NCI-H146 (cell line): Measurements from ENCODE around the gene TMEM258.

Experiments
- DNase-seq: peaks from one replicate; lab custom pipeline; 2025; lab: John Stamatoyannopoulos, UW

Gene TMEM258

DNA sequence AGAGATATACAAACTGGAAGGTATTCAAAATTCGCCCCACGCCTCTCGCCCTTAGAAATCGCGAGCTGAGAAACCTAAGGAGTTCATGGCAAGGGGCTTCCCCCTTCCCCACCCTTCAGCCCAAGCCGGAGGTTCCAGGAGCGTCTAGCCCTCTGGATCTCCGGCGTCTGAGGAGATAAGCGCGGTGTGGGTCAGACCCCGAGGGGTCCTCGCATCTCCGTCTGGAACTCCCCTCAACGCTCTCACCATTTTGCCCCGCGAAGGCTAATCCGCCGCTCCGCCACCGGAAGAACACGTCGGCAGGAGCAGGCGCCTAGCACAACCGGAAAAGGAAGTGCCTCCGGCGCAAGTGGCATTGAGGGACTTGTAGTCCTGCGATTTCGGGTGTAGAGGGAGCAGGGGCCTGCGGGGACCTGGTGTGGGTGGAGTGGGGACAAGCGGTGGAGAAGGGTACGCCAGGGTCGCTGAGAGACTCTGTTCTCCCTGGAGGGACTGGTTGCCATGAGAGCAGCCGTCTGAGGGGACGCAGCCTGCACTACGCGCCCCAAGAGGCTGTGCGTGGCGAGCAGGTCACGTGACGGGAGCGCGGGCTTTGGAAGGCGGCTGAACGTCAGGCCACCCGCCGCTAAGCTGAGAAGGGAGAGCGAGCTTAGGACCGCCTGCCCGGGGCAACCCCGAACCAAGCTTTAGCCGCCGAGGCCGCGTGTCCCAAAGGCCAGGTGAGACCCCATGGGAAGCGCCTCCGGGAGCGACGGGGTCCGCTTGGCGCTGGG, at the start of gene TMEM258, which contains the start of gene FEN1:
TSS of gene TMEM258 (minus strand) at position 290 of the 773 bp plus-strand sequence. CDS start at position 249, 41 bp downstream.
TSS of gene FEN1 (plus strand) at position 602 of the 773 bp plus-strand sequence. CDS start 2,451 bp downstream, outside the sequence.
- peak; percentile 90 for DNase-seq

DNA sequence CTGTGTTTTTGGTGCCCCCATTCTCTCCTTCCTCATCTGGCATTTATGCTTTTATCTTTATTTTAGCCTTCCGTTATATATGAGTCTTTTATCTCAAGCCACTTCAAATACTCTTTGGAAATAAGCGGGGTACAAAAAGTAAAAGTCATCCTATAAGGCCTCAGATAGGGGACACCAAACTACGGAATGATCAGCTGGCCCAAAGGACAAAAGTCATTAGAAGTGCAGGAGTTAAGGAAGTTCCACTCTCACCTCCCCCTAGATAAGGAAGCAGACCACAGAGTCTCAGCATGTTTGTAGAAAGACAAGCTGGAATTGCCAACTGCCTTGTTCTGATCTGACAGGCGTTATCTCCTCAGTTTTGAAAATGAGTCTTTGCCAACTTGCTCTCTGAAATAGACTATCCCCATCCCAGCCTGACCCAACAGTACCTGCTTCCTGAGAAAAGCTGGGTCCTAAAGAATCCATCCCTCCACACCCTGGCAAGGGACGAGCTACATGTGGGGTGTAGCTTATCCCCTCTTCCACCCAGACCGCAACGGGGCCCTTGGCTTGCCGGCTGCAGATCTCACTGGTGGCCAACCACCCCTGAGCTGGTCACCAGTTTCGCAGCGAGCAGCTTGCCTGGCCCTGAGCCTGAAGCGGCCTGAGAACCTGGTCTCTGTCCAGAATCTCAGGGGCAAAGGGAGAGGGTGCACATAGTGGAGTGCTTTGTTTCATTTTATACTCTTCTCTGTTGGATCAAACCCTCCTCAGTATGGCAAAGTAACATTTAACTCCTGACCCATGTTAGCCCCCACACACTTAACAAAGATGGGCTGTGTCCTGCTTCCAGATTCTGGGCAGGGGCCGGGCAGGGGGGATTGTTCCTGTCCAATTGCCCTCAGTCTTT, 49.5 kb upstream of the TMEM258 start:
- no peak for DNase-seq

DNA sequence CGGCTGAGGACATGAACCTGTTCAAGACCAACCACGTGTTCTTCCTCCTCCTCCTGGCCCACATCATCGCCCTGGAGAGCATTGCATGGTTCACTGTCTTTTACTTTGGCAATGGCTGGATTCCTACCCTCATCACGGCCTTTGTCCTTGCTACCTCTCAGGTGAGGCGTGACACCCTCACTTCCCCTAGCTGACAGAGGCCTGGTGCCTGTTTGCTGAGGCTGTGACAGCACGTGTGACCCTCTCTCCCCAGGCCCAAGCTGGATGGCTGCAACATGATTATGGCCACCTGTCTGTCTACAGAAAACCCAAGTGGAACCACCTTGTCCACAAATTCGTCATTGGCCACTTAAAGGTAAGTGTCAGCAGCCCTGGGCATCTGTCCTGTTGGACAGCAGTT, 48.0 kb upstream of the TMEM258 start:
- no peak for DNase-seq

DNA sequence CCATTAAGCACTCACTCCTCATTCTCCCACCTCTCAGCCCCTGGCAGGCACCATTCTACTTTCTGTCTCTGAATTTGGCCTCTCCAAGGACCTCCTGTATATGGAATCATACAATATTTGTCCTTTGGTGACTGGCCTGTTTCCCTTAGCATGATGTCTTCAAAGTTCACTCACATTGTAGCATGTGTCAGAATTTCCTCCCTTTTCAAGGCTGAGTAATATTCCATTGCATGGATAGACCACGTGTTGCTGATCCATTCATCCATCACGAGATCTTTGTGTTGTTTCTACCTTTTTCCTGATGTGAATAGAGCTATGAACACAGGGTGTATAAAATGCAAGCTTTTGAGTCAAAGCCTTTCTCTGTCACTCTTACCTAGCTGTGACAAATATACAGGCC, 47.3 kb upstream of the TMEM258 start:
- DNase-seq, result no peak

DNA sequence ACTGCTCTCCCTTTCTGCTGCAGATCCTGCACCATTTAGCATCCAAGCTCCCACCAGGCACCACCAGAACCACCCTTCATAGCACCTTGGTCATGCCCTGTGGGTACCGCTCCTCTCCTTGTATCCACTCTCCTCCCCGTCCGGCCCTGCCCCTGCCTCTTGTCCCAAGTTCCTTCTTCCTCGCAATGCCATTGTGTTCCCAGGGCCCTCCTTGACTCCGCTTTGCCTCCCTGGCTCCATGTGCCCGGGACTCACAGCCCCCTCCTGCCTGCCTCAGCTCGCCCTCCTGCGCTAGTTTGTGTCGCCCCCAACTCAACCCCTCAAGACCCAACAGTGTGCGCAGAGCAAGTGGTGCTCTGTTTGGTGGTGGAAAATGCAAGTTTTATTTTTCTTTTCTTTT, 46.5 kb upstream of the TMEM258 start:
- DNase-seq, result no peak

DNA sequence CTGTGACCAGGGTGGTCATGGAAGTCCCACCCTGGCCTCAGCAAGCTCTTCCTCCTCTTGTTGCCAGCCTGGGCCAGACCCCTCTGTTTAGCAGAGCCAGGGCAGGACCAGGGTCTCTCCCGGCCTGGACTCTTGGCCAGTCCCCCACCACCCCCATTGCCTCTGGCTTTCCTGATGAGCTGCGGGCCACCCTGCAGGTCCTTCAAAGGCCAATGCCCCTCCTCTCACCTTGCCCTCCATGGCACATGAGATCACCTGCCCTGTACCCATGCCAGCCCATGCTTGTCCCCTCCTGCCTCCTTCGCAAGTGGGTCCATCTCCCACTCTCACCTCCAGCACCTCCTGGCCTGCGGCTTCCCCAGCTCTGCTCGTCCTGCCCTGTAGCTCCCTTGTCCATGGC, 46.1 kb upstream of the TMEM258 start:
- DNase-seq, result no peak

DNA sequence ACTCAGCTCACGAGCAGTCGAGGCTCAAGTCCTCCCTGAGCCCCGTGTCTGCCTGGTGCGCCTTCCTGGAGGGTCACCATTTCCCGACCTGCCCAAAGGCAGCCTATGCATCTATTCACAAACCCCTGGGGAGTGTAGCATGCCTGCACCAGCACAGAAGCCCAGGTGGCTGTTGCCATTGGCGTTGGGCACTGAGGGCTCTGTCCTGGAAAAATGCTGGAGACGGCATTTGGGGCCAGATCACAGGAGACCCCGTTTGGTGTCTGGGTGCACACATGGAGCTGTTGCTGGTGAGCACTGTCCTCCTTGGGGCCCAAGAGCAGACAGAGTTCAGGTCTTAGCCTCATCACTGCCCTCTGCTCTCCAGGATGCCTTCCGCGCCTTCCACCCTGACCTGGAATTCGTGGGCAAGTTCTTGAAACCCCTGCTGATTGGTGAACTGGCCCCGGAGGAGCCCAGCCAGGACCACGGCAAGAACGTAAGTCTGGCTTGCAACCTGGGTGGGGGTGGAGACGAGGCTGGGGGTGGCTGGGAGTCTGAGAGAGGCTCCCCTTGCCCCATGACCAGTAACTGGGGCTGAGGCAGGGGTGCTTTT, 45.1 kb upstream of the TMEM258 start:
- DNase-seq, result no peak

DNA sequence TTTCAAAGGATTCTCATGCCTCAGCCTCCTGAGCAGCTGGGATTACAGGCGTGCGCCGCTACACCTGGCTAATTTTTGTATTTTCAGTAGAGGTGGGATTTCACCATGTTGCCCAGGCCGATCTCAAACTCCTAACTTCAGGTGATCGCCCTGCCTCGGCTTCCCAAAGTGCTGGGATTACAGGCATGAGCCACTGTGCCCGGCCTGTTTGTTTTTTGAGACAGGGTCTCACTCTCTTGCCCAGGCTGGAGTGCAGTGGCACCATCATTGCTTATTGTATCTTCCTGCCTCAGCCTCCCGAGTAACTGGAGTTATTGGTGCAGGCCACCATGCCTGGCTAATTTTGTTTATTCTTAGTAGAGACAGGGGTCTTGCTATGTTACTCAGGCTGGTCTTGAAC, 43.8 kb upstream of the TMEM258 start:
- DNase-seq, result no peak

DNA sequence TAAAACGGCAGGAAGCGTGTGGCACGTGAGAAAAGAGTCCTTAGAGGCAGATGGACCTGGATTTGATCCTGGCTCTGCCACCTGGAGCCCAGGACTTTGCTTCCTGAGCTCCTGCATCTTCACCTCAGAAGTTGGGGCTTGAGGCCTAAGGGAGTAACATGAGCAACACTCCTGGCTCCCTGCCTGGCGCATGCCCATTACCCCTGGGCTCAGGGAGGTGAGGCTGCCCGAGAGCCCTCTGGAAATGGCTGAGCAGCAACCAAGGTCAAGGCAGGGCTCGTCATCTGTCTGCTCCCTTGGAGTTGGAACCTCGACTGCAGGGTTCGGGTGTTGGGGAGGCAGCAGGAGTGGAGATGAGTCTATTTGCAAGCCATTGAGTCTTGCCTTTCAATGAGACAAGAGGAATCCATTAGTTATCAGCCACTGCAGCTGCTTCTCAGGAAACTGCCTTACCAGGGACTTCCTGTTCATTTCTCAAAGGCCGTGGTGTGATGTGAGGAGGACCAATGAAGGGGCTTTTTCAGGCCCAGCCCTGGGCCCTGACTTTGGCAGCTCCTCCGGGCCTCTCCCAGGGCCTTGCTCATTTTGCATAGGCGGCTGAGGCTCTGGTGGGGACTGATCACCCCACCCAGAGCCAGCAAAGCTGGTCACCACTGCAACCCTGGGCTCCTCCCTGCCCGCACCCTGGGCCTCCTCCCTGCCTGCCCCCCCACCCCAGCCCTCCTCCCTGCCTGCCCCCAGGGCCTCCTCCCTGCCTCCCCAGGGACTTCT, 42.1 kb upstream of the TMEM258 start:
- DNase-seq, result peak; percentile 51

DNA sequence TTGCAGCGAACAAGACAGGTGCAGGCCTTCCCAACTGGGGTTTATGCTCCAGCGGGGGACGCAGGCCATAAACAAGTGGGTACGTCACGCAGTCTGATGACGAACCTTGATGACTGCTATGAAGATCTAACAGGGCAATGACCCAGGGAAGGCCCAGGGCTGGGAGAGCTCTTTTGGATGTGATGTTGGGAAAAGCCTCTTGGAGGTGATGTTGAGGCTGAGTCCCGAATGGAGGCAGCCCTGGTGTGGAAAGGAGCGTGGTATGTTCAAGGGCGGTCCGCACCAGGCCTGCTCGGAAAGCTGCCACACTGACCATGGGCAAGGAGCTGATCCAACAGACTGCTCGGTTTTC, 41.5 kb upstream of the TMEM258 start:
- no peak for DNase-seq

DNA sequence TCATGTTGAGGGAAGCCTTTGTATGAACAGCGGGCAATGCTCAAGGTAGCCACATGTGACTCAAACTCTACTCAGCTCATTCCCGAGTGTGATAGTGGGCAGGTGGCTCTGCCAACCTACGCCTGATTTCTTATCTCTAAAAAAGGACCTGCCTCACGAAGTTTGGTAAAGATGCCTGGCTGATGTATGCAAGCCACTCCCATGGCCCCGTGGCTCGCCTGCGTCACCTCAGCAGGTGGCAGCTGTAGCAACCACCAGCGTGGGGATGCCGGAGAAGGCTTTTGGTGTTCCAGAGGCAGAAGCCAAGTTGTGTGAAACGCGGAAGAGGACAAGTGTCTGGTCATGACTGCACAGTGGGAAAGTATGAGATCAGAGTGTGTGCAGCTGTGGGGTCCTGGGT, 41.1 kb upstream of the TMEM258 start:
- no peak for DNase-seq

DNA sequence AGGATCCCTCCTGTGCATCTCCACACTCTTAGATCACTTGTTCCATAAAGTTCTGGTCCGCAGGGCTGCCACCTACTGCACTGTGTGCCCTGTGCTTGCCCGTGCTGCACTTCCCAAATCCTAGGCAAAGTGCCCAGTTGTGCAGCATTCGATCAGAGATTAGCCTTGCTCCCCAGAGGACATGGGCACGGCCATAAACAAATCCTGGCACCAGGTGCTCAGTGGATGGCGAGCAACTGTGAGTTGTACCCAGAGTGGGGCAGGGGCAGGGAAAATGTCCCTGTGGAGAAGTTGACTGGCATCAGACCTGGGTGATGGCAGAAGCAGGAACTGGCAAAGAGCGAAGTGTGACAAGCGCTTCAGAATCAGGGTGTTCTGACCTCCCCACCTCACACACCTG, 40.4 kb upstream of the TMEM258 start:
- DNase-seq, result no peak

DNA sequence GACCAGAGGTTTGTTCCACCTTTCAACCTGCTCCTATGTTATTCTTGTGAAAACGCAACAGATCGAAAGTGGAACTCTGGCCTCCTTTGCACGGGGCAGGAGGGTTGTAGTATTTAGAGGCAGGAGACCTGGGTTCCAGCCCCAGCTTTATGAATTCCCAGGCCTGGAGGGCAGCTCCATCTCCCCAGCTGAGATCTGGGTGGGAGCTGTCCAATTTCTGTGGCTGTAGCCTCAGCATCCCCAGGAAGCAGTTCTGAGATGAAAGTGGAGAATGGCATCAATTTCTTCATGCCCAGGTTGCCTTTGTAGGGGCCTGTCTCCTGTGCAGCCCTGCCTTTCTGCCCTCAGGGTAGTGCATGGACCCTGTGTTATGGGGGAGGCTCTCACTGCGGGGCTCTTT, 39.8 kb upstream of the TMEM258 start:
- no peak for DNase-seq

DNA sequence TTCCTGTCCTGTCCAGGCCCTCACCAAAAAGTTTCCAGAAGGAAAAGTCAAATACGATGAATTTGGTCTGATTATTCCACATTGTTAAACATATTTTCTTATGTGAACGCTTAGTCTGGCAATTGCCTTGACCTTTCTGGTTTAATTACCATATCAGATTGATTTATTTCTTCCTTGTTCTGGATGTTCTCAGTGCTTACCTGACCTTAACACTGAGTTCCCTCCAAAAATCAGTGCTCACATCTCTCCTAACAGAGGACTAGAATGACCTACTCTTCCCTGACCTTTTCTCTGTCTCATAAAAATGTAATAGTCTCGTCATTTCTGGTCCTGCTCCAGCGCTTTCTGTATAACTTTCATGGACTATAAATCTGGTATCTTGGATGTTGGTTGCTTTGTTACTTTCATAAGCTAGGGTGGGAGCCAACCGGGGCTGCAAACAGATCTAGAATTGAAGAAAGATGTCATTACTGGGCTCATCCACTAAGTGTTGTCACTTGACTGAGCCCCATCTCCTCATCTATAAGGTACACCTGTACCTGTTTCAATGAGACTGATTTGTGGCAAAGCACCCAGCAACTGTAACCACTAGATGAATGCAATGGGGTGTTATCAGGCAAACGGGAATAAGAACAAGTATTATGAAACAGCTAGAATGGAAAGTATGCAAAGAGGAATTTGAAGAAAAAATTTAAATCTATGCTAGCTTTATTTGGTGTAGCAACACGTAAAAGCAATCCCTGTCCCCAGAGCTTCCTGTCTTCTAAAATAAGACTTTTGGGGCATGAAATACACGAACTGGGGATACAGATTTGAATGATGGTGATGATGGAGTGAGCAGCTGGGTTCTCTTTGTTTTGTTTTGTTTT, 38.1 kb upstream of the TMEM258 start:
- no peak for DNase-seq

DNA sequence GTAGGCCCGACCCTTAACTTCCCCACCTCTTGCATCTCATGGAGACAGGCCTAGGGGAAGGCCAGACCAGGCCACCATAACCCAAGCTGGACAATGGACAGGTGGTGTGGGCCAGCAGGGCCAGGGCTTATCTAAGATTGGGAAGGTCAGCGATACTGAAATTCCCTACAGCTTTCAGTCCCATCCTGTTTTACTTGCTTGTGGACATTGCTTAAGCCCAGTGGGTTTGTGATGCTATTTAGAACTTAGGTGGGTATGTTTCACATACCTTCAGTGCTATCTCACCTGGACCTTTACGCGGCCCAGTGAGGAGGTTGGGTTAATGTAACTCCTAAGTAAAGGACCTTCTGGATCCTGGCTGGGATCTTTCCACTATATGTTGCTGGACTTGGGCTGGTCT, 37.4 kb upstream of the TMEM258 start:
- DNase-seq, result no peak

DNA sequence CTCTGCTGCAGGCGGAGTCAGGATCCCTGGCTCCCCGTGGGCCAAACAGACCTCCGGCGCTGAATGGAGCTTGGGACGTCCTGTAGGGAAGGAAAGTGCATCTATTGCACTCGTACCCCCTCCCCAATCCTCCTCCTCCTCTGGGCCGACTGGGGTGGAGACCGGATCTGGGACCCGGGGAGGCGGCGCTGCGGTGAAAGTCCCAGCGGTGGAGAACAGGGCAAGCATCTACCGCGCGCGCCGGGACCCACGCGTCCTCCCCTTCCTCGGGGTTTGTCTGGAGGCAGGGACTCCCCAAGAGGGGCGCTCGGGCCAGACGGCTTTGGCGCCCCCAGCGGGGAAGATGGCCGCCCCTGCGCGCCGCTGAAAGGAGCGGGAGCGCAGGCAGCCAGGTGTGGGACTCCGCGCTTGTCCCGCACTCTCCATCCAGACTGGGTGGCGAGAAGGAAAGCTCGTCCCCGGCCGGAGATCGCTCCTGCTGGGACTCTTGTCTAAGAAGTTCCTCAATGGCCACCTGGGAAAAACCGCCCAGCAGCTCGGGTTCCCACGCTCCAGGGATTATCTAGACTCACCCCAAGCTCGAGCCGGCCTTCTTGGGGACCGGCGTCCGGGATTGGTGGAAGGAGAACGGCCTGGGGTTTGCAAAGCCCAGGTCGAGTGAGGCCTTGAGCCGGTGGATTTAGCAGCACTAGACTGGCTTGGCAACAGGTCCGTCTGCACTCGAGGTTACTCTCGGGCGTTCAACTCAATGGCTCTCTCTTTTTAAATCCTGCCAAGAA, 36.4 kb upstream of the TMEM258 start:
- DNase-seq, result peak; percentile 64

DNA sequence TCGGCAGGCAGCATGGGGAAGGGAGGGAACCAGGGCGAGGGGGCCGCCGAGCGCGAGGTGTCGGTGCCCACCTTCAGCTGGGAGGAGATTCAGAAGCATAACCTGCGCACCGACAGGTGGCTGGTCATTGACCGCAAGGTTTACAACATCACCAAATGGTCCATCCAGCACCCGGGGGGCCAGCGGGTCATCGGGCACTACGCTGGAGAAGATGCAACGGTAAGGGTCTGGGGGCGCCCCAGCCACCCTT, 35.9 kb upstream of the TMEM258 start:
- no peak for DNase-seq

DNA sequence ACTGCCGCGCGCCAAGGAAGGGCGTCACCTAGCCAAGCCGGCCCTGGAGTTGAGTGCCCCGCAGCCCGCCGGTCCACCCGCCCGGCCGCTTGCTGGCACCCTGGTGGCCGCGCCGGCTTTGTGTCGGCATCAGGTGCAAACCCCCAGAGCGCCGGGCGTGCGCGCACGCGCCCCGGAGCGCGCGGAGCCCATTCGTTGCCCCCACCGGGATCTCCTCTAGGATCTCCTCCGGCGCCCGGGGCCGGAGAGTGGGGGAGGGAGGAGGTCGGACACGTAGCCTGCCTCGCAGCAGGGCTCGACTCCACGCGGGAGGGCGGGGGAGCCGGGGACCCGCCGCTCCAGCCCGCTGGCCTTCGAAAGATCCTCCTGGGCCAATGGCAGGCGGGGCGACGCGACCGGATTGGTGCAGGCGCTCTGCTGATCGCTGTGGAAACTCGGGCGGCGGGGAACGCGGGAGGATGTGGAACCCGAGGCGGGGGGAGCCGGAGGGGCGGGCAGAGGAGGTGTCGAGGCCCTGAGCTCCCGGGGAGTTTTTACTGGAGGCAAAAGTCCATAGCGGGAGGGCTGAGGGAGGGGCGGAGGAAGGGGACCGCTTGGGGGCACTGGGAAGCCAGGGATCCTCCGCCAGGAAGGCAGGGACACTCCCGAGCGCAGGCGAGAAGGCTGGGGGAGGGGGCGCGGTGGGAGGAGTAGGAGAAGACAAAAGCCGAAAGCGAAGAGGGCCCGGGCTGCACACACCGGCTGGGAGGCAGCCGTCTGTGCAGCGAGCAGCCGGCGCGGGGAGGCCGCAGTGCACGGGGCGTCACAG, 35.4 kb upstream of the TMEM258 start, which contains the start of gene FADS2:
TSS of gene FADS2 (plus strand) at position 730 of the 808 bp plus-strand sequence. CDS start 91 bp downstream, outside the sequence.
- DNase-seq, result peak; percentile 99

DNA sequence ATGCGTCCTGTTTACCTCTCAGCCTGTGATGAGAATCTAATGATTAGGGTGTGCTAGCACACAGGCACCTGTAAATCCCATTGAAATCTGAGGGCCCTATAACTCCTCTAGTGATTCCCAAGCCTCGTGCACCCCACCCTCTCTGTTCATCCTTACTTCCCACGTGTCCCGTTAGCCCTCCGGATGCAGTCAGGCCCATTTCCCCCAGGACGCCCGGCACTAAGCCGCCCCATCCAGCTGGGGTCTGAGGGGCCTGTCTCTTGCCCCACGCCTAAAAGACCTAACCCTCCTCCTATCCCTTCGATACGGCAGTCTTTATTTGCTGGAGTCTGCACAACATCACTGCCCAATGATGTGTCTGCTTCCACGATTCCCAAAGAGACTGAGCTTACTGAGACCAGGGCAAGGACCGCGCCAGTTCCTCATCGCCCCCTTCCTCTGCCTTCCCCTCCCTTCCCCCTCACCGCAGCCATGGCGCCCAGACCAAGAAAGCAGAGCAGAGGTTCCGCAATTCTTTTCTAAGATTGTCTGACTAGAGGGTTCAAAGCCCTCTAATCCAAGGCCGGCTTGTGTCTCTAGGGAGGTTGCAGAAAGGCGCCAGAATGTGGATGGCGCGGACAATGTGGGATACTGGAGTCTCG, 34.7 kb upstream of the TMEM258 start:
- peak; percentile 74 for DNase-seq
